Esophagus squamous epithelium (tissue), 4 donors: Measurements from ENCODE around the gene NDST1.

ENCODE experiments used
- POLR2A ChIP-seq, 4 donors: fragments of 450-650 bp; IDR thresholded peaks; one replicate each; pipeline ENCODE4 v1.6.1; 2017; ENCODE audit warnings: antibody characterized with exemption in 4 of 4, mild to moderate bottlenecking in 4 of 4, moderate library complexity in 3 of 4
- TF ChIP-seq, protein P1 (sequence below), 6 experiments: fragments of 450-650 bp in 4 of 6; fragments of 200-600 bp in 2 of 6; sonication (generic) in 2 of 6; IDR thresholded peaks; one replicate each; pipeline ENCODE4 v1.5.1; 2016 to 2019; ENCODE audit warnings: antibody characterized with exemption in 6 of 6, mild to moderate bottlenecking in 4 of 6, moderate library complexity in 4 of 6

- TF ChIP-seq, protein P1, sequence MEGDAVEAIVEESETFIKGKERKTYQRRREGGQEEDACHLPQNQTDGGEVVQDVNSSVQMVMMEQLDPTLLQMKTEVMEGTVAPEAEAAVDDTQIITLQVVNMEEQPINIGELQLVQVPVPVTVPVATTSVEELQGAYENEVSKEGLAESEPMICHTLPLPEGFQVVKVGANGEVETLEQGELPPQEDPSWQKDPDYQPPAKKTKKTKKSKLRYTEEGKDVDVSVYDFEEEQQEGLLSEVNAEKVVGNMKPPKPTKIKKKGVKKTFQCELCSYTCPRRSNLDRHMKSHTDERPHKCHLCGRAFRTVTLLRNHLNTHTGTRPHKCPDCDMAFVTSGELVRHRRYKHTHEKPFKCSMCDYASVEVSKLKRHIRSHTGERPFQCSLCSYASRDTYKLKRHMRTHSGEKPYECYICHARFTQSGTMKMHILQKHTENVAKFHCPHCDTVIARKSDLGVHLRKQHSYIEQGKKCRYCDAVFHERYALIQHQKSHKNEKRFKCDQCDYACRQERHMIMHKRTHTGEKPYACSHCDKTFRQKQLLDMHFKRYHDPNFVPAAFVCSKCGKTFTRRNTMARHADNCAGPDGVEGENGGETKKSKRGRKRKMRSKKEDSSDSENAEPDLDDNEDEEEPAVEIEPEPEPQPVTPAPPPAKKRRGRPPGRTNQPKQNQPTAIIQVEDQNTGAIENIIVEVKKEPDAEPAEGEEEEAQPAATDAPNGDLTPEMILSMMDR (IDR thresholded peaks at IDR 0.05), result no peak
- no peak for TF ChIP-seq POLR2A (IDR thresholded peaks at IDR 0.05)
Observed at GRCh38 chr5:150521522-150521817, 13.5 kb downstream of the NDST1 start.
